NCI-H446 (cell line): ENCODE results near the gene ARSB.

Experiments
- DNase-seq, 2 experiments: peaks; one replicate each; lab custom pipeline; 2025; lab: John Stamatoyannopoulos, UW

ARSB gene

GRCh38 chr5:78985116-78985724 lies at the start of gene ARSB:
Gene ARSB (minus strand): TSS chr5:78985310. CDS start chr5:78985248, 62 bp downstream.
- peak; percentile 21 to 55 for DNase-seq

GRCh38 chr5:79032782-79033181 lies 47.7 kb upstream of the ARSB start:
- DNase-seq: no peak

GRCh38 chr5:79032031-79032695 lies 47.1 kb upstream of the ARSB start:
- DNase-seq: no peak

GRCh38 chr5:79031485-79031867 lies 46.4 kb upstream of the ARSB start:
- DNase-seq: no peak

GRCh38 chr5:79030663-79031484 lies 45.8 kb upstream of the ARSB start:
- DNase-seq: no peak

- peak; percentile 32 to 77 for DNase-seq
Observed at GRCh38 chr5:79025054-79025472, 40.0 kb upstream of the ARSB start.

- no peak for DNase-seq
Observed at GRCh38 chr5:79023947-79024346, 38.8 kb upstream of the ARSB start.

- no peak for DNase-seq
Observed at GRCh38 chr5:79023348-79023747, 38.2 kb upstream of the ARSB start.

GRCh38 chr5:79022771-79023170 lies 37.7 kb upstream of the ARSB start:
- no peak for DNase-seq

- no peak for DNase-seq
Observed at GRCh38 chr5:79021753-79022152, 36.6 kb upstream of the ARSB start.

- peak; percentile 60 to 73 for DNase-seq
Observed at GRCh38 chr5:79020861-79021561, 35.9 kb upstream of the ARSB start.

- no peak for DNase-seq
Observed at GRCh38 chr5:79014631-79015030, 29.5 kb upstream of the ARSB start.

GRCh38 chr5:79011869-79012268 lies 26.8 kb upstream of the ARSB start:
- no peak for DNase-seq

- no peak for DNase-seq
Observed at GRCh38 chr5:79011219-79011836, 26.2 kb upstream of the ARSB start.

GRCh38 chr5:79008362-79008761 lies 23.3 kb upstream of the ARSB start:
- no peak for DNase-seq

- no peak for DNase-seq
Observed at GRCh38 chr5:79007872-79008271, 22.8 kb upstream of the ARSB start.

GRCh38 chr5:79005936-79006631 lies 21.0 kb upstream of the ARSB start:
- DNase-seq: no peak

- DNase-seq: no peak
Observed at GRCh38 chr5:79005151-79005550, 20.0 kb upstream of the ARSB start.

- DNase-seq: no peak
Observed at GRCh38 chr5:79002374-79002773, 17.3 kb upstream of the ARSB start.

GRCh38 chr5:79001471-79001870 lies 16.4 kb upstream of the ARSB start:
- DNase-seq: no peak

GRCh38 chr5:78997090-78997489 lies 12.0 kb upstream of the ARSB start:
- DNase-seq: no peak
